Naive thymus-derived CD4-positive, alpha-beta T cell (primary cell): Measurements from ENCODE around the gene TBXAS1. TPM values are rescaled to one million over a fixed set of nuclear protein-coding genes. Genes with fewer than 3 reads are reported as not detected.

Experiments used
- ATAC-seq: fragments of 150-1000 bp; cut with Tn5 transposase; 2 replicates; pipeline ENCODE4 v1.10.0; 2021; ENCODE audit warnings: mild to moderate bottlenecking, moderate library complexity
- CTCF ChIA-PET: fragments of 350-600 bp; sonication (Branson Sonifier 250); formaldehyde crosslinking; loops from one replicate; lab custom pipeline; 2021; ENCODE audit warnings: antibody characterized with exemption; lab: Charles Lee
- POLR2A ChIA-PET: fragments of 350-600 bp; sonication (Branson Sonifier 250); formaldehyde crosslinking; loops from one replicate; lab custom pipeline; 2021; ENCODE audit warnings: antibody characterized with exemption, inconsistent platforms; lab: Charles Lee
- DNase-seq, 9 donors: peaks; one replicate each; pipeline versions ENCODE4 v3.0.0 to v3.0.0-alpha.2; 2020 to 2022; ENCODE audit warnings: mixed read lengths in 1 of 9
- H3K27ac ChIP-seq: one replicate; pipeline ENCODE4 v1.7.0; 2013; ENCODE audit warnings: mild to moderate bottlenecking, low read depth, low read length, moderate library complexity
- H3K27me3 ChIP-seq, 2 donors: one replicate each; pipeline ENCODE4 v1.7.0; 2013; ENCODE audit warnings: low read length in 2 of 2, mild to moderate bottlenecking in 2 of 2, moderate library complexity in 2 of 2; ENCODE audit not compliant: control insufficient read depth in 2 of 2, insufficient read depth in 2 of 2
- H3K36me3 ChIP-seq, 3 experiments: 1 replicate in 2 of 3; 2 replicates in 1 of 3; pipeline ENCODE4 v1.7.0; 2013; ENCODE audit warnings: low read length in 3 of 3, mild to moderate bottlenecking in 3 of 3, moderate library complexity in 1 of 3; ENCODE audit not compliant: insufficient read depth in 3 of 3, control insufficient read depth in 2 of 3
- H3K4me1 ChIP-seq, 2 donors: one replicate each; pipeline ENCODE4 v1.7.0; 2013; ENCODE audit warnings: low read length in 2 of 2, mild to moderate bottlenecking in 2 of 2, moderate library complexity in 1 of 2; ENCODE audit not compliant: control insufficient read depth in 2 of 2, insufficient read depth in 2 of 2
- H3K4me3 ChIP-seq: 2 replicates; pipeline ENCODE4 v1.7.0; 2013; ENCODE audit warnings: mild to moderate bottlenecking, low read length
- H3K9me3 ChIP-seq, 3 experiments: 1 replicate in 2 of 3; 2 replicates in 1 of 3; pipeline ENCODE4 v1.7.0; 2013; ENCODE audit warnings: low read length in 3 of 3; ENCODE audit not compliant: control insufficient read depth in 2 of 3
- H3K27ac Mint-ChIP-seq, 9 donors: one replicate each; pipeline ENCODE4 v1.8.0; 2020 to 2022; ENCODE audit warnings: mixed read lengths in 9 of 9, mild to moderate bottlenecking in 8 of 9, moderate library complexity in 5 of 9, inconsistent platforms in 2 of 9
- H3K27me3 Mint-ChIP-seq, 5 donors: one replicate each; pipeline ENCODE4 v1.8.0; 2021 to 2022; ENCODE audit warnings: mixed read lengths in 5 of 5, mild to moderate bottlenecking in 1 of 5
- H3K36me3 Mint-ChIP-seq, 5 donors: one replicate each; pipeline ENCODE4 v1.8.0; 2020 to 2022; ENCODE audit warnings: mixed read lengths in 5 of 5, mild to moderate bottlenecking in 3 of 5, inconsistent platforms in 1 of 5
- H3K4me1 Mint-ChIP-seq, 7 donors: one replicate each; pipeline ENCODE4 v1.8.0; 2020 to 2022; ENCODE audit warnings: mixed read lengths in 7 of 7, mild to moderate bottlenecking in 3 of 7, inconsistent platforms in 1 of 7
- H3K4me3 Mint-ChIP-seq, 10 donors: one replicate each; pipeline ENCODE4 v1.8.0; 2020 to 2022; ENCODE audit warnings: mild to moderate bottlenecking in 10 of 10, mixed read lengths in 10 of 10, moderate library complexity in 6 of 10, inconsistent platforms in 2 of 10
- H3K9me3 Mint-ChIP-seq, 11 donors: one replicate each; pipeline ENCODE4 v1.8.0; 2020 to 2022; ENCODE audit warnings: mixed read lengths in 11 of 11, mild to moderate bottlenecking in 4 of 11, inconsistent platforms in 1 of 11, moderate library complexity in 1 of 11
- intact Hi-C, 2 donors: fragments of 100-400 bp; cut with micrococcal nuclease; formaldehyde crosslinking; loops; one replicate each; pipeline ENCODE4 v1.15.1; 2023
- polyA plus RNA-seq, 2 donors: library from polyadenylated mRNA; unstranded; fragments of 300-500 nt; fragmentation: Illumina TruSeq; gene quantifications; one replicate each; pipeline ENCODE4 v1.2.3, GENCODE V29; 2021
- total RNA-seq, 6 experiments: library from RNA in 5 of 6; stranded (reverse) in 5 of 6; gene quantifications; 1 replicate in 5 of 6; 2 replicates in 1 of 6; pipeline ENCODE4 v1.2.3 and lab custom pipeline; 2021 to 2026

The TBXAS1 gene
- total and polyA plus RNA-seq, 7 experiments from 2014 or later = 1.9 to 70.9 (median 3.2) TPM

DNA sequence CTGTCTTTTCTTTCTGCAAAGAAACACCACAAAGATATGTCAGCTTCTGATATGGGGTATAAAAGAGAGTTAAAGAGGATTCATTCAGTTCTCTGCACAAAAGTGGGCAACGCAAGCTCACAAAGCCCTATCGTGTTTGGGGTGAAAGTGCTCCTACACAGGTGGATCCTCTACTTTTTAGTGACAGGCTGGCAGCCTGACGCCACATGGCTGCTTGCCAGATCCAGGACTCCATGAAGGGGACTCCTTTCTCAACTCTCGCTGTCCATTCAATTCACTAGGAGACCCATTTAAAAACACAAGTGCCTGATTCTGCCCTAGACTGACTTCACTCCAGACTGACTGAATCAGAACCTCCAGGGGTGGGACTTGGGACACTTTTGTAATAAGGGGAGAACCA is 225.7 kb downstream of the TBXAS1 start:
- Mint-ChIP-seq H3K27ac (peak overlapping the region in 3 of 9 donors; percentile 19 to 77 (median 48)), H3K36me3 (peaks cover 18 to 50% (median 34%) of the 10 kb centered on the region in 5 donors), H3K9me3 (no peaks in the 10 kb centered on the region), H3K4me1 (peaks cover 38 to 76% (median 69%) of the 10 kb centered on the region in 7 donors), H3K27me3 (no peaks in the 10 kb centered on the region), H3K4me3 (no peak overlapping the region)
- POLR2A ChIA-PET = no interaction called here
- DNase-seq = no peak
- peaks cover 17 to 21% of the 10 kb centered on the region in 2 donors for H3K4me1 ChIP-seq
- no peak for ATAC-seq
- CTCF ChIA-PET = interaction anchor here (1.0 kb wide), 1 partner anchor 93 kb away, joined by 3 read pairs; no protein-coding TSS in a partner anchor
- intact Hi-C loops = loop anchor here in 1 of 2 donors (1.0 to 10.0 kb wide), 2 partner anchors 8 to 870 kb away; partner anchors contain the start of genes BRAF and PARP12
- H3K27me3 ChIP-seq = no peaks in the 10 kb centered on the region
- no peak overlapping the region for H3K4me3 ChIP-seq
- H3K27ac ChIP-seq = no peak overlapping the region
- H3K36me3 ChIP-seq = peaks cover 0 to 43% (median 3%) of the 10 kb centered on the region in 3 experiments
- H3K9me3 ChIP-seq = no peaks in the 10 kb centered on the region

DNA sequence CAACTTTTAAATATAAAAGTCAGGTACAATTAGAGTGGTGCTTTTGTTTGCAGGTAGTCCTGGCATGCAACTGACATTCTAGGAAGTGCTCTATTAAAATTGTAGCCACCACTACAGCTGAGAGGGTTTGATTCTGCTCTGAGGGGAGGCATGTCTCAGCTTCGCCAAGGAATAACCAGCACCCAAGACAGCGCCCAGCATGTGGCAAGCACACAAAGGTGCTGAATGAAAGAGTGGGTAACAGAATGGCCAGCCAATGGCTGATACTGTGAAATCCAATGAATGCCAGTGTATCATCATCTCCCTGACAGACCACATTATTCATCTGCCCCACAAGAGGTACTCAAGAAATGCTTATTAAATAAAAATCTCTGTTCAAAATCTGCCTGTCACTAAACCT is 226.8 kb downstream of the TBXAS1 start:
- no peaks in the 10 kb centered on the region for H3K9me3 ChIP-seq
- intact Hi-C loops = loop anchor here in 1 of 2 donors (10.0 kb wide), 1 partner anchor 869 kb away; the partner anchor contains the start of gene BRAF
- H3K27me3 ChIP-seq = no peaks in the 10 kb centered on the region
- ATAC-seq (no peak), DNase-seq (no peak)
- POLR2A ChIA-PET = no interaction called here
- H3K36me3 Mint-ChIP-seq = peaks cover 18 to 51% (median 30%) of the 10 kb centered on the region in 5 donors
- CTCF ChIA-PET = no interaction called here
- H3K27ac ChIP-seq = no peak overlapping the region
- H3K36me3 ChIP-seq = peaks cover 0 to 36% (median 3%) of the 10 kb centered on the region in 3 experiments
- peaks cover 27 to 29% of the 10 kb centered on the region in 2 donors for H3K4me1 ChIP-seq
- no peak overlapping the region for H3K4me3 ChIP-seq
- H3K27ac Mint-ChIP-seq = peak overlapping the region in 3 of 9 donors; percentile 18 to 75 (median 21)
- no peaks in the 10 kb centered on the region for H3K27me3 Mint-ChIP-seq
- no peak overlapping the region for H3K4me3 Mint-ChIP-seq
- peaks cover 0 to 3% (median 0%) of the 10 kb centered on the region in 11 donors for H3K9me3 Mint-ChIP-seq
- peaks cover 44 to 84% (median 70%) of the 10 kb centered on the region in 7 donors for H3K4me1 Mint-ChIP-seq

- Histone ChIP-seq H3K27me3 (no peaks in the 10 kb centered on the region), H3K9me3 (no peaks in the 10 kb centered on the region), H3K4me3 (no peak overlapping the region), H3K4me1 (peaks cover 34 to 36% of the 10 kb centered on the region in 2 donors), H3K36me3 (peaks cover 0 to 34% (median 3%) of the 10 kb centered on the region in 3 experiments), H3K27ac (no peak overlapping the region)
- Mint-ChIP-seq H3K27ac (peak overlapping the region in 6 of 9 donors; percentile 20 to 76 (median 40)), H3K4me3 (no peak overlapping the region), H3K27me3 (no peaks in the 10 kb centered on the region), H3K9me3 (peaks cover 0 to 5% (median 0%) of the 10 kb centered on the region in 11 donors), H3K4me1 (peaks cover 51 to 90% (median 78%) of the 10 kb centered on the region in 7 donors), H3K36me3 (peaks cover 18 to 56% (median 29%) of the 10 kb centered on the region in 5 donors)
- intact Hi-C loops = loop anchor here in 1 of 2 donors (10.0 kb wide), 1 partner anchor 868 kb away; the partner anchor contains the start of gene BRAF
- ATAC-seq (no peak), DNase-seq (no peak)
- ChIA-PET POLR2A (no interaction called here), CTCF (no interaction called here)
Observed at GRCh38 chr7:140056431-140057142, 227.5 kb downstream of the TBXAS1 start.

DNA sequence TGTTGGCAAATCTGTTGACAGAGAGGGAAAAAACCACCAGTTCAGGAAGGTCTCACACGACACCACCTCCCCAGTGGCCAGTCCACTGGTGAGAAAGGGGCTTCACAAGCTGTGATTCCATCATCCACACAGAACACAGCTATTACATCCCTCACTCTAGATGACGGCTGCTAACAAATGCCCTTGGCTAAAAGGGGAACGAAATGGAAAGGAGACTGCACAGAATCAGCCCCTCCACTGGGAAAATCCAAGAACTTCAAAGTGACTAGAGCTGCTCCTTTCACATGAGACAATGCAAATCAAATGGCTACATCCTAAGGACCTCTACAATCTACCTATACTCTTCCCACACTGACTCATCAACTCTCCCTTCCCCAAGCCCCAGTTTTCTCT is 228.1 kb downstream of the TBXAS1 start:
- H3K27me3 Mint-ChIP-seq = no peaks in the 10 kb centered on the region
- H3K4me1 Mint-ChIP-seq = peaks cover 56 to 91% (median 78%) of the 10 kb centered on the region in 7 donors
- ChIA-PET CTCF (no interaction called here), POLR2A (interaction anchor here (0.5 kb wide), 1 partner anchor 665 kb away, joined by 3 read pairs; no protein-coding TSS in a partner anchor)
- Histone ChIP-seq H3K27me3 (no peaks in the 10 kb centered on the region), H3K4me3 (no peak overlapping the region), H3K27ac (no peak overlapping the region), H3K4me1 (peaks cover 38 to 39% of the 10 kb centered on the region in 2 donors), H3K36me3 (peaks cover 0 to 29% (median 3%) of the 10 kb centered on the region in 3 experiments), H3K9me3 (no peaks in the 10 kb centered on the region)
- no peak overlapping the region for H3K4me3 Mint-ChIP-seq
- H3K9me3 Mint-ChIP-seq = peaks cover 0 to 5% (median 0%) of the 10 kb centered on the region in 11 donors
- H3K27ac Mint-ChIP-seq = peak overlapping the region in 3 of 9 donors; percentile 20 to 60 (median 25)
- H3K36me3 Mint-ChIP-seq = peaks cover 14 to 53% (median 28%) of the 10 kb centered on the region in 5 donors
- no peak for DNase-seq
- intact Hi-C loops = loop anchor here in 1 of 2 donors (10.0 kb wide), 1 partner anchor 868 kb away; the partner anchor contains the start of gene BRAF
- no peak for ATAC-seq

- Mint-ChIP-seq H3K4me1 (peaks cover 54 to 87% (median 75%) of the 10 kb centered on the region in 7 donors), H3K27ac (peak overlapping the region; percentile 56 to 86 (median 73)), H3K4me3 (peak overlapping the region; percentile 27 to 94 (median 68)), H3K36me3 (peaks cover 11 to 46% (median 20%) of the 10 kb centered on the region in 5 donors), H3K27me3 (no peaks in the 10 kb centered on the region), H3K9me3 (peaks cover 0 to 5% (median 0%) of the 10 kb centered on the region in 11 donors)
- no peak for ATAC-seq
- Histone ChIP-seq H3K9me3 (no peaks in the 10 kb centered on the region), H3K4me1 (peaks cover 41 to 43% of the 10 kb centered on the region in 2 donors), H3K4me3 (no peak overlapping the region), H3K27me3 (no peaks in the 10 kb centered on the region), H3K27ac (no peak overlapping the region), H3K36me3 (peaks cover 0 to 33% (median 3%) of the 10 kb centered on the region in 3 experiments)
- intact Hi-C loops = loop anchor here in 1 of 2 donors (10.0 kb wide), 1 partner anchor 866 kb away; the partner anchor contains the start of gene BRAF
- ChIA-PET POLR2A (no interaction called here), CTCF (no interaction called here)
- no peak for DNase-seq
Observed at GRCh38 chr7:140058517-140058916, 229.5 kb downstream of the TBXAS1 start.
